Progenitor cell of endocrine pancreas (in vitro differentiated cells): ENCODE results near the gene C3orf62. TPM values are rescaled to one million over a fixed set of nuclear protein-coding genes. Genes with fewer than 3 reads are reported as not detected.
"Not testable (repeated sequence)": the region's sequence is repeated elsewhere in the genome, so short reads cannot be mapped to it uniquely, and the experiment has no call there.

Experiments used
- DNase-seq: peaks from one replicate; pipeline ENCODE4 v3.0.0; 2021; ENCODE audit warnings: low spot score; ENCODE audit not compliant: unreplicated experiment
- H3K27ac Mint-ChIP-seq: 2 replicates; pipeline ENCODE4 v1.8.0; 2021; ENCODE audit warnings: mild to moderate bottlenecking, moderate library complexity, mixed read lengths
- H3K27me3 Mint-ChIP-seq: 2 replicates; pipeline ENCODE4 v1.8.0; 2021; ENCODE audit warnings: mixed read lengths
- H3K36me3 Mint-ChIP-seq: 2 replicates; pipeline ENCODE4 v1.8.0; 2022; ENCODE audit warnings: mixed read lengths; ENCODE audit not compliant: insufficient read depth
- H3K4me1 Mint-ChIP-seq: 2 replicates; pipeline ENCODE4 v1.8.0; 2021; ENCODE audit warnings: low read depth, mixed read lengths
- H3K4me3 Mint-ChIP-seq: 2 replicates; pipeline ENCODE4 v1.8.0; 2021; ENCODE audit warnings: low read depth, mild to moderate bottlenecking, moderate library complexity, mixed read lengths
- H3K9me3 Mint-ChIP-seq: 2 replicates; pipeline ENCODE4 v1.8.0; 2021; ENCODE audit warnings: low read depth, mixed read lengths
- CTCF ChIP-seq: fragments of 200-600 bp; sonication (generic); IDR thresholded peaks from one replicate; pipeline ENCODE4 v1.5.0; 2021; ENCODE audit warnings: antibody characterized with exemption, mild to moderate bottlenecking; ENCODE audit not compliant: unreplicated experiment
- microRNA-seq: library from miRNA; unstranded; fragments of <30 nt; microRNA quantifications from one replicate; pipeline ENCODE4 v1.1.0, GENCODE V29; 2020; ENCODE audit warnings: borderline number of aligned reads; ENCODE audit not compliant: unreplicated experiment
- total RNA-seq: library from RNA; stranded (reverse); gene quantifications from 2 replicates; pipeline ENCODE4 v1.2.1, GENCODE V29; 2021

Gene C3orf62
- total RNA-seq, 1 donor from 2014 or later: 15.1 TPM

DNA sequence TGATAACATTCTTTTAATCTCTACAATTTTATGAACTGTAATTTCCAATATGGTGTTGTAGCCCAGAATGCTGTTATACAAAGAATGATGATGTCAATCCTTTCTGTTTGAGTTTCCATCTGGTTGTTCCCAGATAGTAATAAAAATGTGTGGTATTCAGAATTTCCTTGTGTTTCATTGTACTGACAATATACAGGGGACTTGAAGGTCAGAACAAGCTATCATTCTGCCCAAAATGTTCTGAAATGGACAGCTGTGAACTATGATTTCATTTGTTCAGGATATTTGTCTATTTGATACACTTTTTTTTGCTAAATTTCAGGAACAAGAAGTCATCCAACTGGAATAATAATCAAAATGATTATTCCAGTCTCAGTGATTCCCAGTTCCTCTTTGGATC is 40.8 kb downstream of the C3orf62 start:
- Mint-ChIP-seq H3K27ac (no peak overlapping the region), H3K9me3 (peaks cover 22% of the 10 kb centered on the region), H3K27me3 (no peaks in the 10 kb centered on the region), H3K4me3 (no peak overlapping the region), H3K4me1 (peaks cover 1% of the 10 kb centered on the region), H3K36me3 (peaks cover 3% of the 10 kb centered on the region)
- DNase-seq: no peak
- no peak for TF ChIP-seq CTCF

- not testable (repeated sequence) for H3K4me1 Mint-ChIP-seq, DNase-seq, H3K36me3 Mint-ChIP-seq, H3K27me3 Mint-ChIP-seq, H3K4me3 Mint-ChIP-seq, H3K27ac Mint-ChIP-seq
- H3K9me3 Mint-ChIP-seq: peaks cover 37% of the 10 kb centered on the region
Observed at GRCh38 chr3:49228817-49229216, 48.2 kb downstream of the C3orf62 start.

- Mint-ChIP-seq H3K9me3 (peaks cover 13% of the 10 kb centered on the region), H3K4me3 (no peak overlapping the region), H3K36me3 (no peaks in the 10 kb centered on the region), H3K4me1 (no peaks in the 10 kb centered on the region), H3K27me3 (peaks cover 4% of the 10 kb centered on the region), H3K27ac (no peak overlapping the region)
- DNase-seq: no peak
- no peak for TF ChIP-seq CTCF
Observed at GRCh38 chr3:49222002-49222401, 55.0 kb downstream of the C3orf62 start.

- H3K4me3 Mint-ChIP-seq, H3K27me3 Mint-ChIP-seq, H3K9me3 Mint-ChIP-seq, H3K27ac Mint-ChIP-seq, DNase-seq, H3K4me1 Mint-ChIP-seq, H3K36me3 Mint-ChIP-seq: not testable (repeated sequence)
Observed at GRCh38 chr3:49220985-49221563, 56.0 kb downstream of the C3orf62 start.

GRCh38 chr3:49219132-49219531 is 57.9 kb downstream of the C3orf62 start:
- Mint-ChIP-seq H3K9me3 (peaks cover 15% of the 10 kb centered on the region), H3K27ac (no peak overlapping the region), H3K27me3 (peaks cover 4% of the 10 kb centered on the region), H3K4me1 (no peaks in the 10 kb centered on the region), H3K36me3 (no peaks in the 10 kb centered on the region), H3K4me3 (no peak overlapping the region)
- DNase-seq: no peak
- TF ChIP-seq CTCF: no peak

Small RNAs within 50 kb of the gene (microRNA-seq; reads per million reads assigned to microRNA genes)
- gene MIR4271: not detected

Other genes starting within 250 kb of the C3orf62 start
- 197 and 206 TPM in 2 replicates for gene IMPDH2, start 247.8 kb downstream of the C3orf62 start, total RNA-seq
- gene QRICH1, start 183.2 kb downstream of the C3orf62 start, total RNA-seq: 130 and 134 TPM in 2 replicates
- gene QARS1, start 172.5 kb downstream of the C3orf62 start, total RNA-seq: 402 and 417 TPM in 2 replicates
- gene USP19, start 156.4 kb downstream of the C3orf62 start, total RNA-seq: 76.2 and 81.1 TPM in 2 replicates
- gene LAMB2, start 144.2 kb downstream of the C3orf62 start, total RNA-seq: 273 and 278 TPM in 2 replicates
- gene CCDC71, start 110.9 kb downstream of the C3orf62 start, total RNA-seq: 28.6 and 29.8 TPM in 2 replicates
- gene KLHDC8B, start 105.6 kb downstream of the C3orf62 start, total RNA-seq: 38.7 and 41.4 TPM in 2 replicates
- gene USP4, start 62.8 kb upstream of the C3orf62 start, total RNA-seq: 55.1 and 56.6 TPM in 2 replicates
- gene GPX1, start 81.1 kb upstream of the C3orf62 start, total RNA-seq: 130 TPM in 2 replicates
- 289 and 301 TPM in 2 replicates for gene RHOA, start 134.7 kb upstream of the C3orf62 start, total RNA-seq
- gene TCTA, start 135.2 kb upstream of the C3orf62 start, total RNA-seq: 18.0 and 18.8 TPM in 2 replicates
- gene AMT, start 145.2 kb upstream of the C3orf62 start, total RNA-seq: 29.8 and 32.8 TPM in 2 replicates
- gene NICN1, start 152.1 kb upstream of the C3orf62 start, total RNA-seq: 23.7 and 23.8 TPM in 2 replicates
- gene DAG1, start 193.0 kb upstream of the C3orf62 start, total RNA-seq: 109 and 114 TPM in 2 replicates